SKM-1 (cell line): ENCODE data around the gene TNXB.
"Not testable (repeated sequence)": the region's sequence is repeated elsewhere in the genome, so short reads cannot be mapped to it uniquely, and the experiment has no call there.

ENCODE experiments used
- DNase-seq: peaks from one replicate; lab custom pipeline; 2025; ENCODE audit not compliant: unreplicated experiment; lab: John Stamatoyannopoulos, UW

TNXB gene

GRCh38 chr6:32109114-32109764 is at the start of gene TNXB:
Gene TNXB, minus strand, starts transcription at chr6:32109338. Its CDS starts 11,140 bp downstream, at chr6:32098198.
- DNase-seq = no peak

GRCh38 chr6:32158052-32158451 is 48.9 kb upstream of the TNXB start:
- no peak for DNase-seq

- DNase-seq = no peak
Measured at GRCh38 chr6:32156891-32157290, 47.8 kb upstream of the TNXB start.

DNA sequence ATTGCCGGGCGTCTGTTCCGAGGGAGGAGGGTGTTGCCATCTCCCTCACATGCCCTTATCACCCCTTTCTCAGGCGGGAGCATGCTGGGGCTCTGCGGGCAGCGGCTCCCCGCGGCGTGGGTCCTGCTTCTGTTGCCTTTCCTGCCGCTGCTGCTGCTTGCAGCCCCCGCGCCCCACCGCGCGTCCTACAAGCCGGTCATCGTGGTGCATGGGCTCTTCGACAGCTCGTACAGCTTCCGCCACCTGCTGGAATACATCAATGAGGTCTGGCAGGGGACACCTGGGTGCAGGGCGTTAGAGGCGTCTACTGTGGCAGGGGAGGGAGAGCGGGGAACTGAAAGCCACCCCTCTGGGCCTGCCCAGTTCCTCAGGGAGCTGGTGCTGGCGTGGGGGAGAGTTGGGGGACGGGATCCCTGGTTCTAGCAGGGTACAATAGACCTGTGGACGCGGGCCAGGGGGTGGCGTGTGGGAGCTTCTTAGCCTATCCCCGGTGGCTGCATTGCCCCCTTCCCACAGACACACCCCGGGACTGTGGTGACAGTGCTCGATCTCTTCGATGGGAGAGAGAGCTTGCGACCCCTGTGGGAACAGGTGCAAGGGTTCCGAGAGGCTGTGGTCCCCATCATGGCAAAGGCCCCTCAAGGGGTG is 45.5 kb upstream of the TNXB start:
- DNase-seq = peak; percentile 20

- peak; percentile 59 for DNase-seq
Measured at GRCh38 chr6:32153564-32154513, 44.7 kb upstream of the TNXB start, which contains the start of gene PPT2. Gene PPT2, plus strand, starts transcription at chr6:32154141. Its CDS starts 454 bp downstream, at chr6:32154595.

- no peak for DNase-seq
Measured at GRCh38 chr6:32152769-32153563, 43.8 kb upstream of the TNXB start.

DNA sequence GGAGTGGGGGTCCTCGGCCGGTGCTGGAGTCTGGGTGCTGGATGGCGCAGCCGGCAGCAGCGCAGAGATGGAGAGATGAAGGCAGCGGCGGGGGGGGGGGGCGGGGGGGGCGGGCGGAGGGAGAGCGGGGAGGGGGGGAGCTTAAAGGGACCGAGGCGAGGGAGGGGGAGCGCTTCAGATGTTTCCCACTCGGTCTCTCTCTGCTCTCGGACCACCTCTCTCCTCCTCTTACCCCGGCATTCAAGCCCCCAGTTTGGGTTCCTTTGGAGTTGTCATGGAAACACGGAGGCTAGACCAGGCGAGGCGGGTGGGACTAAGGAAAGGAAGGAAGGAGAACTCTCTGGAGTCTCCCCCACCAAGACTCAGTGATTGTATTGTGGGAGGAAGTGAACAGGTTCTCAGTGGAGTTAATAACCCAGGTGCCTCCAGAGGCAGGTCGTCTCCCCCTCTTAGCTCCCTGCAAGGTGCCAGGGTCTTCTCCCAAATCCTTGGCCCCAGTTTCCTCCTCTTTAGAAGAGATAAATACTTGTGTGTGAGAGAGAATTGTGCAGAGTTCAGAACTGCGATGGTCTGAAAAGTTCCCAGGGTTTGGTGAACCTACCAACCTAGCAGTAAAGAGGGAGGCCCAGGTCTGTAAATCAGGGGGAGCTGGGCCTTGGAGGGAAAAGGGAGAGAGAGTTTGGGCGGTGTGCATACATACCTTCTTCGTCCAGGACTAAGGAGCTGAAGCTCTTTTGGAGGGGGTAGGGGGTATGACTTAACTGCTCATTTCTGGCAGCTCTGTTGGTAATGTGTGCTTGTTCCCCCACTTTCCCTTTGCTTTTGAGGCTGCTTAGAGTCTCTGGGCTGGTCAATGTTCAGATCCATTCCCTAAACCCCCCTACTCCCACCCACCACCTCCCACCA is 43.0 kb upstream of the TNXB start, which contains the start of gene PRRT1:
Gene PRRT1, minus strand, starts transcription at position 77 of the 906 bp plus-strand sequence. CDS start 112 bp downstream, outside the sequence.
- no peak for DNase-seq

DNA sequence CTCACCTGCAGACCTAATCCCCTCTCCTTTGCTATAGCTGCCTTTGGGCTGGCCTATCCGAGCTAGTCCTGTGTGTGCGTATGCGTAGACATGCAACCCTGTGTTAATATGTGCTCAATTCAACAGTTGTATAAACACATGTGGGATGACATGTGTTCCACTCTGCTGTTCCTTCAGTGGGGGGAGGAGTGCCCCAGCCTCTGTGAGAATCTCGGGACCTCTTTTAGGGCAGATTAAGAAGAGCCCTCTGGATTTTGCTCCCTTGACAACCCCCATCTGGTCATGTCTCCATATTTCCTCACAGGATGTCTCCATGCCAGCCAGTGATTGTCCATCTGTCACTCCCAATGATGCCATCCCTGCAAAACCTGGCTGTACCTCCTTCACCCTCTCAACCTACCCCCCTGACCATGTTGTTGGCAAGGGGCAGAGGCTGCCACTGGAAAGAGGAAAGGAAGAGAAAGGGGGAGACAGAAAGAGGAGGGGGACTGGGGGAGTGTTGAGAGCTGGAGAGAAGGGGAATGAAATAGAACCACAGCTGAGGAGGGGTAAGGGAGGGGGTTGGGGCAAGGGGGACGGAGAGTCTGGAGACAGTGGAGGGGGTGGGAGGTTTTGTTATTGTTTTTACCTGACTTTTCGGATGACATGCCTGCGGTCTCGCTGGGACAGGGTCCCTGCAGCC is 42.2 kb upstream of the TNXB start:
- DNase-seq = no peak

DNA sequence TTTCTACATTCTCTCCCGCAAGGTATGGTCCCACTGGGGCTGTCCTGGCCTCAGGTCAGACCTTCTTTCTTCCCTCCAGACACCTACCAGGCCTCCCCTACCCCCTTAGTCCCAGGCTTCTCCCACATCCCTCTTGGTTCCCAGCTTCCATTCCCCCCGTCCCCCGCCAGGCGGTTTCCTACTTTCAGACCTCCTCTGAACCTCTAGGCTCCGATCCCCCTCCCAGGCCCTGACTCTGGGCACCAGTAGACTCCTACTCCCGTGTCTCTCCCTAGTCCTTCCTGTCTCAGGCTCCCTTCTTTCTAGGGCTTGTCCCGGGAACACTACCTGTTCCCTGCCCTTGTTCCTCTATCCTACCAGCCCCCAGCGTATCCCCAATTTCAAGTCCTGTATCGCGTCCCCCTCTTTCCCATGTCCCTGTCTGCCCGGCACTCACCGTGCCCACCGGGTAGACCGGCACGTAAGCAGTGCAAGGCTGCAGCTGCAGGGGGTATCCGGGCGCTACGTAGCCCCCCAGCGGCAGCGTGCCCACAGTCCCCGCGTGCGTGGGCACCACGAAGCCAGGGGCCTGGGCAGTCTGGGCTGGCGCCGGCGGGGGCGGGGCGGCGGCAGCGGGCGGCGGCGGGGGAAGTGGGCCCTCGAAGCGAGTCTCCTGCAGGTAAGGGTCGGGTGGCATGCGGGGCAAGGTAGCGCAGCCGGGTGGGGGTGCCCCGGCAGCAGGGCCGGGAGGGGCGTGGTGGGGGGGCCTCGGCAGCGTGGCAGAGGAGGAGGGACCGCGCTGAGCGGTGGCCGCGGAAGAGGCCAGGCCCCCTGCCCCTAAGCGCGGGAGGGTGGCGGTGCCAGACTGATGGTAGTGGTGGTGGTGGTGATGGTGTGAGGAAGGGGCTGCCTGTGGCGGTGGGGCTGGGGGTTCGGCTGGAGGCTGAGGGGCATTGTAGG is 41.1 kb upstream of the TNXB start:
- no peak for DNase-seq

DNA sequence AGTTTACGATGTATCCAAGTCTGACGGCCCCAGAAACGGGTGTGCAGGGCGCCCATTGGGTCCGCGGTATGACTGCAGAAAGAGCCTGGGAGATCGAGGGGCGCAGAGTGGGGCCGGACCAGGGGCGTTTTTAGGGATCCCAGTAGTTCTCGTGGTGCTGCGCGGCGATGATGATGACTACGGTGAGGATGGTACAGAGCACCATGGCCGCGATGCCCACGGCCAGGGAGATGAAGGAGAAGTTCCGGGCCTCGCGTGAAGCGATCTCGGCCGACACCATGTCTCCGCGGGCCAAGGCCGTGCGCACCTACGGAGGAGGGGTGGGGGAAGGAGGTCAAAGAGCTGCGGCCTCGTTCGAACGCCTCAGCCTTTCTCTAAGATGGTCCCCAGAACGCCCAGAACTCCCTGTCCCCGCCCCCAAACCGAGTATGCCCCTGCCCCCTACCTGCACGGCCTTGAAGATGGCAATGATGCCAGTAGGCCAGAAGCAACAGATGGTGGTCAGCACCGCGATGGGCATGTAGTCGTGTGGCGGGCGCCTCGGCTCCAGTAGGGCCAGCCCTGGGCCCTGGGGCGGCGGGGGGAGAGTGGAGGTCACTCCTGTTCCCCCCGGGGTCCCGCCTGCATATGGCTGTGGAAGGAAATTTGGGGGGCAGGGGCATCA is 40.1 kb upstream of the TNXB start:
- DNase-seq = no peak

DNA sequence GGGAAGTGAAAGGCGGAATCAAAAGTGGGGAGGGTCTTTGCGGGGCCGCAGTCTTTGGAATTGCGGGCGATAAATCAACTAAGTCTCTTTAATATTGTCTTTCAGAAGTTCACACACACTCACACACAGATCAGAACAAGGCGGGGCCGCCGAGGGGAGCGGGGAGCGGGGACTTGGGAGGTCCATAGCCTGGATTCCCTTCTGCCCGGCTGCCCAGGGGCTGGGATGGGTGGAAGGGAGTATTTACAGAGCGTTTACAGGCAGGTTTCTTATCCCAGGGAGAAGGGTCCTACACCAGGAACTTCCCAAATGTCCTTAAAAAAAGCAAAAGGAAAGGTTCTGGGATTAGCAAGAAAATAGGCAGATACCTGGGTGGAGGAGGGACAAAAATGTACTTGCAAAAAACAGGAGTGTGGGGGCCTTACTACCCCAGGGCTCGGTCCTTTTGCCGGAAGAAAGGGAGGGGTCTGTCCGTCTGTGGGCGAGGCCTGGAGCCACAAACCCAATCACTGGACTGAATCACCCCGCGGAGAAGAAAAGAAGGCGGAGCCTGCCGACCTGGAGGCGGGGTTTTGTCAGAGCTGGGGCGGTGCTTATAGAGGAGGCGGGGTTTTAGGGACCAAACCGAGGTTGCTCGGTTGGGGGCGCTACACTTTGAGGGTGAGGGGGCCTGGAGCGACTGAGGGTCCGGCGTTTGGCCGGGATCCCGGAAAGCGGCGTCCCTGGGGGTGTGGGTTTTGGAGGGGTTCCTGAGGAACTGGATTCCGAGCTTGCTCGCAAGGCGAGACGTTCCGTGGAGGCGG is 39.4 kb upstream of the TNXB start:
- peak; percentile 21 for DNase-seq

DNA sequence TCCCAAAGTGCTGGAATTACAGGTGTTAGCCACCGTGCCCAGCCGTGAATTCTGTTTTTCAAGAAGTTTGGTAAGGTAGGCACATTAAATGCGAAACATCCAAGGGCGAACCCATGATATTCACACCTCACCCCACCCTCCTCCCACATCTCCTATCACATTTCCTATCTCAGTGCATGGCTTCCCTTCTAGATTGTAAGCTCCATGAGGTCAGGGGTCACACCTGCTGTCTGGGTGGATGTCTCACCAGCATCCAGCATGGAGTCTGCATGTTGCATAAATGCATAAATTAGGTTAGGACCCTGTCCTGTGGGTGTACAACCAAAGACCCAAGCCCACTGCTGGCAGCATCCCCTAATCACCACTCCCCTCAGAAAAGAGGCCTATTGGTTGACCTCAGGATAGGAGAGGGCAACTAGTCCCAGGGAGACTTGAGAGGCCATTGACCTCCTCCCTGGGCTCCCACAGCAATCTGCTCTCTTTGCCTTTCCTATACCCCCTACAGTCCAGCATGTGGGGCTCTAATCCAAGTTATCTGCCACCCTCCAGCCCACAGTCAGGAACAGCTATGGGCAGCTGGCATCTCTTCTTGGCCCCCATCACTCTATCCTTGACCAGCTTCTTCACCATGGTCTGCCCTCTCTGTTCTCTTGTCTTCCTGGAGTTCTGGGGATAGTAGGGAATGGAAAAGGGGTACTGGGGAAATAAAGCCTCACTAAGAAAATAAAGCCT is 38.4 kb upstream of the TNXB start:
- no peak for DNase-seq

GRCh38 chr6:32146687-32147086 is 37.5 kb upstream of the TNXB start:
- DNase-seq = no peak

- no peak for DNase-seq
Measured at GRCh38 chr6:32146287-32146686, 37.1 kb upstream of the TNXB start.

DNA sequence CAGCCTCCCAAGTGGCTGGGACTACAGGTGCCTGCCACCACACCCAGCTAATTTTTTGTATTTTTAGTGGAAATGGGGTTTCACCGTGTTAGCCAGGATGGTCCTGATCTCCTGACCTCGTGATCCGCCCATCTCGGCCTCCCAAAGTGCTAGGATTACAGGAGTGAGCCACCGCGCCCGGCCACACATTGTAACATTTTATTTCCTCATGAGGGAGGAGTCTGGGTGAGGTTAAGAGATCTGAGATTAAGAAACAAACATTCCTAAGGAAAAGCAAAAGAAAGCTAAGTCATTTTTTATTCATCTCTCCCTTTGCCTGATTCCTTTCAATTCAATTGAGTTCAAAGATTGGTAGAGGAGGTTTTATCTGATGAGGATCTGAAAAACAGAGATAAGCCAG is 35.1 kb upstream of the TNXB start:
- not testable (repeated sequence) for DNase-seq
